B cell (primary cell): ENCODE data around the gene NR1D1. TPM values are rescaled to one million over a fixed set of nuclear protein-coding genes. Genes with fewer than 3 reads are reported as not detected.
A peak's percentile ranks its signal among the peaks of the same experiment; 100 is the strongest.

Experiments
- ATAC-seq: fragments of 200-7000 bp; cut with Tn5 transposase; one replicate; pipeline ENCODE4 v1.10.0; 2021; ENCODE audit warnings: low read depth, mild to moderate bottlenecking, moderate number of reproducible peaks, moderate library complexity
- CTCF ChIA-PET: fragments of 350-600 bp; sonication (Branson Sonifier 250); formaldehyde crosslinking; loops from one replicate; lab custom pipeline; 2021; ENCODE audit warnings: antibody characterized with exemption, inconsistent platforms; lab: Charles Lee
- POLR2A ChIA-PET: fragments of 350-600 bp; sonication (Branson Sonifier 250); formaldehyde crosslinking; loops from one replicate; lab custom pipeline; 2021; ENCODE audit warnings: antibody characterized with exemption; lab: Charles Lee
- DNase-seq: peaks from one replicate; pipeline ENCODE4 v3.0.0; 2013
- H2AFZ ChIP-seq: 2 replicates; pipeline ENCODE4 v1.6.1; 2012; ENCODE audit warnings: mild to moderate bottlenecking, low read depth, low read length; ENCODE audit not compliant: insufficient read depth, poor library complexity, severe bottlenecking
- H3K27ac ChIP-seq, 2 donors: 1 replicate in 1 of 2; 2 replicates in 1 of 2; pipeline ENCODE4 v1.5.1; 2012 to 2013; ENCODE audit warnings: low read length in 2 of 2, mild to moderate bottlenecking in 2 of 2, moderate library complexity in 1 of 2
- H3K27me3 ChIP-seq, 4 experiments: fragments of 200-600 bp in 1 of 4; sonication (generic) in 1 of 4; replicated peaks in 1 of 4; 1 replicate in 2 of 4; 2 replicates in 2 of 4; pipeline versions ENCODE4 v1.6.1 to v1.7.0; 2013 to 2016; ENCODE audit warnings: low read length in 3 of 4, mild to moderate bottlenecking in 2 of 4, mixed read lengths in 1 of 4, moderate library complexity in 1 of 4; ENCODE audit not compliant: insufficient read depth in 4 of 4, control insufficient read depth in 3 of 4; ENCODE audit errors: control extremely low read depth in 1 of 4
- H3K36me3 ChIP-seq, 2 experiments: replicated peaks in 1 of 2; 1 replicate in 1 of 2; 2 replicates in 1 of 2; pipeline versions ENCODE4 v1.6.1 to v1.7.1; 2013; ENCODE audit warnings: low read length in 1 of 2; ENCODE audit not compliant: insufficient read depth in 2 of 2, control insufficient read depth in 1 of 2; ENCODE audit errors: control extremely low read depth in 1 of 2, extremely low read depth in 1 of 2
- H3K4me1 ChIP-seq, 2 donors: fragments of 200-600 bp in 1 of 2; sonication (generic) in 1 of 2; 1 replicate in 1 of 2; 2 replicates in 1 of 2; pipeline versions ENCODE4 v1.5.1 to v1.6.1; 2013 to 2017; ENCODE audit warnings: low read length in 2 of 2; ENCODE audit not compliant: control insufficient read depth in 2 of 2, insufficient read depth in 2 of 2
- H3K4me2 ChIP-seq: replicated peaks from 2 replicates; pipeline ENCODE3; 2012; ENCODE audit warnings: mild to moderate bottlenecking, low read depth, low read length; ENCODE audit not compliant: poor library complexity, severe bottlenecking
- H3K4me3 ChIP-seq, 5 experiments: fragments of 200-600 bp in 1 of 5; sonication (generic) in 1 of 5; 1 replicate in 3 of 5; 2 replicates in 2 of 5; pipeline versions ENCODE4 v1.5.1 to v1.7.0; 2011 to 2016; ENCODE audit warnings: low read length in 4 of 5, mild to moderate bottlenecking in 4 of 5, low read depth in 2 of 5, control low read depth in 1 of 5, moderate library complexity in 1 of 5; ENCODE audit not compliant: insufficient read depth in 1 of 5; ENCODE audit errors: control extremely low read depth in 1 of 5, extremely low read depth in 1 of 5
- H3K79me2 ChIP-seq: fragments of 200-600 bp; sonication (generic); one replicate; pipeline ENCODE4 v1.6.0; 2016; ENCODE audit warnings: low read length; ENCODE audit not compliant: control insufficient read depth, insufficient read depth
- H3K9ac ChIP-seq: fragments of 200-600 bp; sonication (generic); 2 replicates; pipeline ENCODE4 v1.6.1; 2017; ENCODE audit warnings: mild to moderate bottlenecking, low read length, moderate library complexity
- H3K9me3 ChIP-seq, 3 donors: one replicate each; pipeline versions ENCODE4 v1.6.1 to v1.7.1; 2013; ENCODE audit warnings: low read length in 2 of 3; ENCODE audit not compliant: control insufficient read depth in 2 of 3, insufficient read depth in 1 of 3; ENCODE audit errors: control extremely low read depth in 1 of 3
- H4K20me1 ChIP-seq: 2 replicates; pipeline ENCODE4 v1.6.0; 2012; ENCODE audit warnings: mild to moderate bottlenecking, low read length; ENCODE audit not compliant: insufficient read depth, control insufficient read depth, poor library complexity, severe bottlenecking
- H3K27ac Mint-ChIP-seq: one replicate; pipeline ENCODE4 v1.8.0; 2021; ENCODE audit warnings: mixed read lengths
- H3K27me3 Mint-ChIP-seq: one replicate; pipeline ENCODE4 v1.8.0; 2021; ENCODE audit warnings: mixed read lengths
- H3K4me1 Mint-ChIP-seq: one replicate; pipeline ENCODE4 v1.8.0; 2021; ENCODE audit warnings: mixed read lengths
- H3K4me3 Mint-ChIP-seq: one replicate; pipeline ENCODE4 v1.8.0; 2021; ENCODE audit warnings: mixed read lengths
- H3K9me3 Mint-ChIP-seq: one replicate; pipeline ENCODE4 v1.8.0; 2022; ENCODE audit warnings: mixed read lengths; ENCODE audit not compliant: insufficient read depth
- EZH2 ChIP-seq: IDR thresholded peaks from 2 replicates; pipeline ENCODE4 v1.6.1; 2012; ENCODE audit warnings: borderline replicate concordance, low read depth, mild to moderate bottlenecking, moderate library complexity, low read length; ENCODE audit not compliant: insufficient read depth, poor library complexity, severe bottlenecking
- WGBS: methylation state at CpG from one replicate; pipeline ENCODE4 v1.1.5; 2013; ENCODE audit warnings: missing lambda C conversion rate; ENCODE audit not compliant: insufficient coverage; 5-methylcytosine and 5-hydroxymethylcytosine counted together
- intact Hi-C: fragments of 100-400 bp; cut with micrococcal nuclease; formaldehyde crosslinking; loops from one replicate; pipeline ENCODE4 v1.10.0; 2022
- polyA plus RNA-seq: library from polyadenylated mRNA; depleted of rRNA; stranded (reverse); fragments of >200 nt; gene quantifications from 2 replicates; pipeline ENCODE4 v1.2.3, GENCODE V29; 2012
- total RNA-seq, 2 donors: library from RNA; stranded (reverse); fragments of 120-200 nt in 1 of 2; gene quantifications; 1 replicate in 1 of 2; 2 replicates in 1 of 2; pipeline versions ENCODE4 v1.2.3 to v1.2.4, GENCODE V29; 2013 to 2022
- TF ChIP-seq, protein P1 (sequence below): fragments of 200-600 bp; IDR thresholded peaks from one replicate; pipeline ENCODE4 v1.8.0; 2022; ENCODE audit warnings: antibody characterized with exemption, mild to moderate bottlenecking

NR1D1 gene
- total and polyA plus RNA-seq, 2 donors (not counting 1 experiment from before 2014, with no cell fraction given) = 6.7 to 7.7 TPM

DNA sequence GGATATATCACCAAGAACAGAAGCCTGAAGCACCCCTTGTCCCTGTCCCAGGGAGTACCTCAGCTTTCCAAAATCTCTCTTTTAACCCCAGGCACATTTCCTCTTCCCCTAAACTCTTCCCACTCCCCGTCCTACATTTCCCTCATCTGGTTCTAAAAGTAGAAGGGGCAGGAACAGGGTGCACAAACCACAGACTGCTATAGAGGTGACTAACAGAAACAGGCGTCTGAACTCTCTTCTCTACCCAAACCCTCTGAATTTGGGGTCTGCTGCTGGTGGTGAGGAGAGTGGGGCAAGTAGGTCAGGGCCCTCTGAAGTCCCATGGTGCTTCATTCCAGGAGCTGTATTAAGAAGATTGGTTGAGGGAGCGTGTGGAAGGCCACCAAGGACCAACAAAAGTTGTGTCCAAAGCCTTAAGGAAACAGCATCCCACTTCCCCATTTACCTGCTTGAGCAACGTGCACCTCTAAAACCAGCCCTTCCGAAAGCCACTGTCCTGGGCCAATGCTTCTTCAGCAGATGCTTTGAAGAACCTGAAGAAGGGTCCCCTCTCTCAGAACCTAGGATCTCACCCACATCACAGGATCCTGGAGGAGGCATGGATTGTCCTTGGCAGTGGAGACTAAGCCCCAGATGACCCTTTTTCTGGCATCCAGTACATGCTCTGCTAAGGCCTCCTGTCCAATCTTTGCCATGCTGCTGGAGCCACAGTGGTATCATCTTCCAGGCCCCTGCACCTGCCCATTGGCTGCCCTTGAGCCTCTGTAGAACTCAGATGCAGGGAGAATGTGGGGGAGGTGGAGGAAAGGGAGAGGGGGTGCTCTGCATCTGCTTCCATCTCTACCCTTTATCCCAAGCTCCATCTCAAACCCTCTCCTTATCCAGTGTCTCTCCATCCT is 5.7 kb upstream of the NR1D1 start:
- CTCF ChIA-PET = interaction anchor here (0.7 to 1.3 kb wide), 5 partner anchors 8 to 40 kb away, joined by 3 to 7 read pairs (median 4); no protein-coding TSS in a partner anchor
- peak overlapping the region; percentile 12 for H3K4me2 ChIP-seq
- H3K79me2 ChIP-seq = no peaks in the 10 kb centered on the region
- Mint-ChIP-seq H3K27ac (peak overlapping the region; percentile 89), H3K9me3 (no peaks in the 10 kb centered on the region), H3K27me3 (no peaks in the 10 kb centered on the region), H3K4me3 (no peak overlapping the region), H3K4me1 (peaks cover 54% of the 10 kb centered on the region)
- H3K27ac ChIP-seq = no peak overlapping the region
- H3K9ac ChIP-seq = no peak overlapping the region
- DNase-seq = no peak
- TF ChIP-seq, protein P1, sequence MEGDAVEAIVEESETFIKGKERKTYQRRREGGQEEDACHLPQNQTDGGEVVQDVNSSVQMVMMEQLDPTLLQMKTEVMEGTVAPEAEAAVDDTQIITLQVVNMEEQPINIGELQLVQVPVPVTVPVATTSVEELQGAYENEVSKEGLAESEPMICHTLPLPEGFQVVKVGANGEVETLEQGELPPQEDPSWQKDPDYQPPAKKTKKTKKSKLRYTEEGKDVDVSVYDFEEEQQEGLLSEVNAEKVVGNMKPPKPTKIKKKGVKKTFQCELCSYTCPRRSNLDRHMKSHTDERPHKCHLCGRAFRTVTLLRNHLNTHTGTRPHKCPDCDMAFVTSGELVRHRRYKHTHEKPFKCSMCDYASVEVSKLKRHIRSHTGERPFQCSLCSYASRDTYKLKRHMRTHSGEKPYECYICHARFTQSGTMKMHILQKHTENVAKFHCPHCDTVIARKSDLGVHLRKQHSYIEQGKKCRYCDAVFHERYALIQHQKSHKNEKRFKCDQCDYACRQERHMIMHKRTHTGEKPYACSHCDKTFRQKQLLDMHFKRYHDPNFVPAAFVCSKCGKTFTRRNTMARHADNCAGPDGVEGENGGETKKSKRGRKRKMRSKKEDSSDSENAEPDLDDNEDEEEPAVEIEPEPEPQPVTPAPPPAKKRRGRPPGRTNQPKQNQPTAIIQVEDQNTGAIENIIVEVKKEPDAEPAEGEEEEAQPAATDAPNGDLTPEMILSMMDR = no peak
- no peak for TF ChIP-seq EZH2
- intact Hi-C loops = no loop called here
- no peak overlapping the region for H2AFZ ChIP-seq
- H3K36me3 ChIP-seq = no peaks in the 10 kb centered on the region
- no peaks in the 10 kb centered on the region for H3K9me3 ChIP-seq
- no peak for ATAC-seq
- H4K20me1 ChIP-seq = no peaks in the 10 kb centered on the region
- H3K4me3 ChIP-seq = no peak overlapping the region
- peaks cover 39% of the 10 kb centered on the region in 2 donors for H3K4me1 ChIP-seq
- WGBS = 57% methylated on average over 4 of the region's 5 CpGs
- no peaks in the 10 kb centered on the region for H3K27me3 ChIP-seq
- POLR2A ChIA-PET = interaction anchor here (1.1 kb wide), 2 partner anchors 14 to 16 kb away, joined by 3 to 5 read pairs; no protein-coding TSS in a partner anchor
